Measurements from ENCODE around the gene ATXN2L.

GRCh38 chr16:28880955-28881354, 58.2 kb downstream of the ATXN2L start:
- TF ChIP-seq RCOR1 (IDR thresholded peaks at IDR 0.05; ENCODE audit: insufficient replicate concordance, low read length) (no peak), SMC3 (IDR thresholded peaks at IDR 0.05; ENCODE audit: low read depth, low read length) (no peak), POLR2A (IDR thresholded peaks at IDR 0.05; ENCODE audit: low read depth, low read length) (no peak), RFX5 (IDR thresholded peaks at IDR 0.05; ENCODE audit: low read depth, low read length) (no peak), BHLHE40 (IDR thresholded peaks at IDR 0.05; ENCODE audit: low read depth, low read length) (no peak), USF2 (IDR thresholded peaks at IDR 0.05; ENCODE audit: low read depth, low read length) (no peak), RAD21 (IDR thresholded peaks at IDR 0.05; ENCODE audit: low read length) (no peak)
- TF ChIP-seq, protein P1, sequence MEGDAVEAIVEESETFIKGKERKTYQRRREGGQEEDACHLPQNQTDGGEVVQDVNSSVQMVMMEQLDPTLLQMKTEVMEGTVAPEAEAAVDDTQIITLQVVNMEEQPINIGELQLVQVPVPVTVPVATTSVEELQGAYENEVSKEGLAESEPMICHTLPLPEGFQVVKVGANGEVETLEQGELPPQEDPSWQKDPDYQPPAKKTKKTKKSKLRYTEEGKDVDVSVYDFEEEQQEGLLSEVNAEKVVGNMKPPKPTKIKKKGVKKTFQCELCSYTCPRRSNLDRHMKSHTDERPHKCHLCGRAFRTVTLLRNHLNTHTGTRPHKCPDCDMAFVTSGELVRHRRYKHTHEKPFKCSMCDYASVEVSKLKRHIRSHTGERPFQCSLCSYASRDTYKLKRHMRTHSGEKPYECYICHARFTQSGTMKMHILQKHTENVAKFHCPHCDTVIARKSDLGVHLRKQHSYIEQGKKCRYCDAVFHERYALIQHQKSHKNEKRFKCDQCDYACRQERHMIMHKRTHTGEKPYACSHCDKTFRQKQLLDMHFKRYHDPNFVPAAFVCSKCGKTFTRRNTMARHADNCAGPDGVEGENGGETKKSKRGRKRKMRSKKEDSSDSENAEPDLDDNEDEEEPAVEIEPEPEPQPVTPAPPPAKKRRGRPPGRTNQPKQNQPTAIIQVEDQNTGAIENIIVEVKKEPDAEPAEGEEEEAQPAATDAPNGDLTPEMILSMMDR (conservative IDR thresholded peaks at IDR 0.05; ENCODE audit: low read depth, low read length) = no peak

Measured in IMR-90 (cell line).